Neural cell (in vitro differentiated cells): ENCODE results near the gene DEAF1. TPM values are rescaled to one million over a fixed set of nuclear protein-coding genes. Genes with fewer than 3 reads are reported as not detected.

Source experiments
- H2AFZ ChIP-seq: fragments of 200-600, 300-800 bp; sonication (generic), shearing (Covaris generic); 2 replicates; pipeline ENCODE4 v1.6.0; 2014; ENCODE audit warnings: low read depth, mild to moderate bottlenecking, antibody characterized with exemption, low read length, moderate library complexity
- H3F3A ChIP-seq: fragments of 200-600 bp; shearing (Covaris generic); 2 replicates; pipeline ENCODE4 v1.6.1; 2016; ENCODE audit warnings: mild to moderate bottlenecking, moderate library complexity, mixed read lengths, antibody characterized with exemption, low read length; ENCODE audit not compliant: insufficient read depth, poor library complexity, severe bottlenecking
- H3K27ac ChIP-seq: fragments of 200-600, 300-800 bp; sonication (generic), shearing (Covaris generic); 2 replicates; pipeline ENCODE4 v1.5.1; 2014; ENCODE audit warnings: mild to moderate bottlenecking, low read length, moderate library complexity
- H3K27me3 ChIP-seq: fragments of 300-800, 200-600 bp; sonication (generic), shearing (Covaris generic); 2 replicates; pipeline ENCODE4 v1.6.0; 2014; ENCODE audit warnings: mild to moderate bottlenecking, low read depth, low read length, moderate library complexity; ENCODE audit not compliant: insufficient read depth
- H3K36me3 ChIP-seq: fragments of 300-800, 200-600 bp; sonication (generic), shearing (Covaris generic); 2 replicates; pipeline ENCODE4 v1.5.1; 2014; ENCODE audit warnings: mild to moderate bottlenecking, antibody characterized with exemption, low read length, moderate library complexity; ENCODE audit not compliant: insufficient read depth
- H3K4me2 ChIP-seq: fragments of 300-800, 200-600 bp; sonication (generic), shearing (Covaris generic); 2 replicates; pipeline ENCODE4 v1.6.0; 2014; ENCODE audit warnings: mild to moderate bottlenecking, low read length
- H3K4me3 ChIP-seq: fragments of 300-800, 200-600 bp; sonication (generic), shearing (Covaris generic); 2 replicates; pipeline ENCODE4 v1.5.1; 2014; ENCODE audit warnings: mild to moderate bottlenecking, low read length, moderate library complexity
- H3K79me2 ChIP-seq: fragments of 200-600 bp; shearing (Covaris generic); replicated peaks from 2 replicates; pipeline ENCODE4 v1.6.0; 2014; ENCODE audit warnings: mild to moderate bottlenecking, low read length, moderate library complexity; ENCODE audit not compliant: insufficient read depth
- H3K9ac ChIP-seq: fragments of 300-800, 200-600 bp; sonication (generic), shearing (Covaris generic); 2 replicates; pipeline ENCODE4 v1.6.1; 2016; ENCODE audit warnings: mild to moderate bottlenecking, low read length, mixed read lengths
- H3K9me2 ChIP-seq: fragments of 200-600 bp; shearing (Covaris generic); 2 replicates; pipeline ENCODE4 v1.6.1; 2016; ENCODE audit warnings: mild to moderate bottlenecking, low read length, mixed read lengths; ENCODE audit not compliant: insufficient read depth
- H3K9me3 ChIP-seq: fragments of 200-600, 300-800 bp; sonication (generic), shearing (Covaris generic); 2 replicates; pipeline ENCODE4 v1.6.1; 2016; ENCODE audit warnings: mild to moderate bottlenecking, mixed run types, low read length, moderate library complexity, mixed read lengths
- H4K20me1 ChIP-seq: fragments of 200-600 bp; shearing (Covaris generic); 2 replicates; pipeline ENCODE4 v1.6.1; 2016; ENCODE audit warnings: mild to moderate bottlenecking, mixed run types; ENCODE audit not compliant: insufficient read depth
- CTCF ChIP-seq: fragments of 450-650 bp; IDR thresholded peaks from 2 replicates; pipeline ENCODE4 v1.5.1; 2014; ENCODE audit warnings: antibody characterized with exemption, mild to moderate bottlenecking, moderate library complexity; ENCODE audit not compliant: poor library complexity, severe bottlenecking
- EP300 ChIP-seq: fragments of 450-650 bp; conservative IDR thresholded peaks from 2 replicates; pipeline ENCODE4 v1.6.1; 2014; ENCODE audit warnings: antibody characterized with exemption, mild to moderate bottlenecking, moderate library complexity; ENCODE audit not compliant: poor library complexity, severe bottlenecking
- EZH2 ChIP-seq: fragments of 200-600, 300-800 bp; shearing (Covaris generic), sonication (generic); IDR thresholded peaks from 2 replicates; pipeline ENCODE4 v1.6.1; 2014; ENCODE audit warnings: antibody characterized with exemption, low read length, borderline replicate concordance, mild to moderate bottlenecking; ENCODE audit not compliant: insufficient read depth, poor library complexity, severe bottlenecking
- MXI1 ChIP-seq: fragments of 450-650 bp; conservative IDR thresholded peaks from 2 replicates; pipeline ENCODE4 v1.6.1; 2014; ENCODE audit warnings: antibody characterized with exemption, mild to moderate bottlenecking; ENCODE audit not compliant: poor library complexity, severe bottlenecking
- POLR2AphosphoS5 ChIP-seq: IDR thresholded peaks from 2 replicates; pipeline ENCODE4 v1.6.1; 2012
- RAD21 ChIP-seq: fragments of 450-650 bp; conservative IDR thresholded peaks from 2 replicates; pipeline ENCODE4 v1.6.1; 2014; ENCODE audit warnings: antibody characterized with exemption, mild to moderate bottlenecking, moderate library complexity
- REST ChIP-seq: IDR thresholded peaks from 2 replicates; pipeline ENCODE4 v1.6.1; 2012; ENCODE audit warnings: borderline replicate concordance
- SMC3 ChIP-seq: fragments of 450-650 bp; conservative IDR thresholded peaks from 2 replicates; pipeline ENCODE4 v1.6.1; 2014; ENCODE audit warnings: antibody characterized with exemption, mild to moderate bottlenecking, moderate library complexity; ENCODE audit not compliant: poor library complexity
- TAF1 ChIP-seq: IDR thresholded peaks from 2 replicates; pipeline ENCODE4 v1.6.1; 2012; ENCODE audit warnings: low read depth
- polyA minus RNA-seq: library from RNA; depleted of rRNA, polyadenylated mRNA; stranded (reverse); fragments of >200 nt; gene quantifications from 2 replicates; pipeline ENCODE4 v1.2.3, GENCODE V29; 2014
- polyA plus RNA-seq: library from polyadenylated mRNA; depleted of rRNA; stranded (reverse); fragments of >200 nt; gene quantifications from 2 replicates; pipeline ENCODE4 v1.2.3, GENCODE V29; 2014

Gene DEAF1
- 87.6 and 94.9 TPM in 2 replicates for polyA plus RNA-seq
- polyA minus RNA-seq = 80.2 and 94.0 TPM in 2 replicates

- Histone ChIP-seq H2AFZ (peak within 1 kb of the TSS; percentile 65), H3K79me2 (peaks cover 23% of the 10 kb centered on the region), H3K9me2 (no peaks in the 10 kb centered on the region), H3K27me3 (no peaks in the 10 kb centered on the region), H3K9me3 (no peaks in the 10 kb centered on the region), H3F3A (no peaks in the 10 kb centered on the region), H3K4me2 (peak within 1 kb of the TSS; percentile 73), H3K36me3 (no peaks in the 10 kb centered on the region), H3K4me3 (peak within 1 kb of the TSS; percentile 85), H3K27ac (peak within 1 kb of the TSS; percentile 98), H4K20me1 (no peaks in the 10 kb centered on the region), H3K9ac (peak within 1 kb of the TSS; percentile 96)
- TF ChIP-seq EZH2 (no peak), RAD21 (peak; percentile 13), EP300 (peak; percentile 31), CTCF (no peak), REST (no peak), MXI1 (peak; percentile 56), SMC3 (peak; percentile 28), POLR2AphosphoS5 (peak; percentile 71), TAF1 (no peak)
Observed at GRCh38 chr11:694563-695287, at the start of gene DEAF1. TSS of gene DEAF1 (minus strand) at chr11:695222. CDS start at chr11:695047, 175 bp downstream.

- H3K27ac ChIP-seq = no peak overlapping the region
- no peak overlapping the region for H3K9ac ChIP-seq
- H3K79me2 ChIP-seq = no peaks in the 10 kb centered on the region
- H3K36me3 ChIP-seq = no peaks in the 10 kb centered on the region
- H3F3A ChIP-seq = no peaks in the 10 kb centered on the region
- no peak overlapping the region for H3K4me3 ChIP-seq
- no peaks in the 10 kb centered on the region for H3K27me3 ChIP-seq
- no peaks in the 10 kb centered on the region for H3K9me2 ChIP-seq
- H4K20me1 ChIP-seq = no peaks in the 10 kb centered on the region
- no peaks in the 10 kb centered on the region for H3K9me3 ChIP-seq
- H3K4me2 ChIP-seq = no peak overlapping the region
- TF ChIP-seq SMC3 (no peak), TAF1 (no peak), REST (no peak), EP300 (no peak), CTCF (no peak), EZH2 (no peak), POLR2AphosphoS5 (no peak), RAD21 (no peak), MXI1 (no peak)
- no peak overlapping the region for H2AFZ ChIP-seq
Observed at GRCh38 chr11:742571-743201, 47.7 kb upstream of the DEAF1 start.
